ENCODE results near the gene LHX2. TPM values are rescaled to one million over a fixed set of nuclear protein-coding genes. Genes with fewer than 3 reads are reported as not detected.
A peak's percentile ranks its signal among the peaks of the same experiment; 100 is the strongest.

Gene LHX2
- polyA plus RNA-seq, 3 donors = 0.12 TPM; not detected in 2

- Mint-ChIP-seq H3K9me3 (peaks cover 3 to 37% (median 23%) of the 10 kb centered on the region in 7 donors), H3K36me3 (peaks cover 8 to 21% of the 10 kb centered on the region in 2 donors), H3K27me3 (ENCODE audit: low read depth in 3 of 3) (peaks cover 86 to 91% (median 90%) of the 10 kb centered on the region in 3 donors), H3K27ac (peak overlapping the region in 1 of 7 donors; percentile 30), H3K4me3 (peak overlapping the region; percentile 72 to 94), H3K4me1 (peaks cover 51% of the 10 kb centered on the region)
- TF ChIP-seq CTCF (IDR thresholded peaks at IDR 0.05) = no peak
- no peak overlapping the region for H2AFZ ChIP-seq (ENCODE audit: insufficient read depth, low read depth, low read length, poor library complexity, severe bottlenecking)
- H3K36me3 ChIP-seq (replicated peaks in 1 of 2; ENCODE audit: control insufficient read depth in 1 of 2, insufficient read depth in 2 of 2, low read length in 2 of 2) = no peaks in the 10 kb centered on the region
- H4K20me1 ChIP-seq (ENCODE audit: insufficient read depth, low read length) = peaks cover 7% of the 10 kb centered on the region
- no peak overlapping the region for H3K27ac ChIP-seq (ENCODE audit: low read depth in 1 of 2, low read length in 2 of 2)
- H3K4me2 ChIP-seq (replicated peaks; ENCODE audit: extremely low read depth, low read length, poor library complexity, severe bottlenecking) = peak overlapping the region; percentile 47
- peaks cover 32 to 37% of the 10 kb centered on the region in 2 donors for H3K4me1 ChIP-seq (ENCODE audit: control insufficient read depth in 1 of 2, insufficient read depth in 2 of 2, low read length in 2 of 2)
- H3K4me3 ChIP-seq (replicated peaks in 1 of 3; ENCODE audit: low read depth in 2 of 3, low read length in 3 of 3) = no peak overlapping the region
- no peak overlapping the region for H3K9ac ChIP-seq (ENCODE audit: insufficient read depth, low read length, poor library complexity, severe bottlenecking)
- DNase-seq = no peak
- 3% methylated on average over 7 of the region's 15 CpGs for WGBS (ENCODE audit: insufficient coverage)
- peaks cover 0 to 48% of the 10 kb centered on the region in 2 donors for H3K9me3 ChIP-seq (replicated peaks in 1 of 2; ENCODE audit: control insufficient read depth in 1 of 2, insufficient read depth in 1 of 2, low read length in 2 of 2)
- H3K79me2 ChIP-seq (ENCODE audit: insufficient read depth, low read length) = no peaks in the 10 kb centered on the region
- H3K27me3 ChIP-seq (ENCODE audit: control insufficient read depth in 2 of 2, insufficient read depth in 2 of 2, low read length in 2 of 2) = peaks cover 75 to 78% of the 10 kb centered on the region in 2 donors
- intact Hi-C loops (cut with micrococcal nuclease) = no loop called here
Measured at GRCh38 chr9:124000784-124001457, 10.6 kb upstream of the LHX2 start.

- no peak overlapping the region for H3K27ac Mint-ChIP-seq
- H3K27me3 ChIP-seq (ENCODE audit: control insufficient read depth in 2 of 2, insufficient read depth in 2 of 2, low read length in 2 of 2) = peaks cover 76 to 78% of the 10 kb centered on the region in 2 donors
- TF ChIP-seq CTCF (IDR thresholded peaks at IDR 0.05) = no peak
- H3K4me3 Mint-ChIP-seq = peak overlapping the region in 1 of 2 donors; percentile 94
- peaks cover 3 to 37% (median 23%) of the 10 kb centered on the region in 7 donors for H3K9me3 Mint-ChIP-seq
- no peak overlapping the region for H3K9ac ChIP-seq (ENCODE audit: insufficient read depth, low read length, poor library complexity, severe bottlenecking)
- 10% methylated on average over 5 of the region's 6 CpGs for WGBS (ENCODE audit: insufficient coverage)
- peaks cover 8 to 25% of the 10 kb centered on the region in 2 donors for H3K36me3 Mint-ChIP-seq
- H3K36me3 ChIP-seq (replicated peaks in 1 of 2; ENCODE audit: control insufficient read depth in 1 of 2, insufficient read depth in 2 of 2, low read length in 2 of 2) = no peaks in the 10 kb centered on the region
- peaks cover 86 to 91% (median 90%) of the 10 kb centered on the region in 3 donors for H3K27me3 Mint-ChIP-seq (ENCODE audit: low read depth in 3 of 3)
- H3K4me1 Mint-ChIP-seq = peaks cover 52% of the 10 kb centered on the region
- intact Hi-C loops (cut with micrococcal nuclease) = no loop called here
- H2AFZ ChIP-seq (ENCODE audit: insufficient read depth, low read depth, low read length, poor library complexity, severe bottlenecking) = no peak overlapping the region
- H3K4me2 ChIP-seq (replicated peaks; ENCODE audit: extremely low read depth, low read length, poor library complexity, severe bottlenecking) = no peak overlapping the region
- H3K79me2 ChIP-seq (ENCODE audit: insufficient read depth, low read length) = no peaks in the 10 kb centered on the region
- peaks cover 29 to 35% of the 10 kb centered on the region in 2 donors for H3K4me1 ChIP-seq (ENCODE audit: control insufficient read depth in 1 of 2, insufficient read depth in 2 of 2, low read length in 2 of 2)
- no peak overlapping the region for H3K27ac ChIP-seq (ENCODE audit: low read depth in 1 of 2, low read length in 2 of 2)
- peaks cover 0 to 48% of the 10 kb centered on the region in 2 donors for H3K9me3 ChIP-seq (replicated peaks in 1 of 2; ENCODE audit: control insufficient read depth in 1 of 2, insufficient read depth in 1 of 2, low read length in 2 of 2)
- no peak overlapping the region for H3K4me3 ChIP-seq (replicated peaks in 1 of 3; ENCODE audit: low read depth in 2 of 3, low read length in 3 of 3)
- peaks cover 8% of the 10 kb centered on the region for H4K20me1 ChIP-seq (ENCODE audit: insufficient read depth, low read length)
- no peak for DNase-seq
Measured at GRCh38 chr9:124001458-124001799, 10.1 kb upstream of the LHX2 start.

Data from CD14-positive monocyte (primary cell).